ENCODE data around the gene GALNT2. TPM values are rescaled to one million over a fixed set of nuclear protein-coding genes. Genes with fewer than 3 reads are reported as not detected.

GALNT2 gene
- total and polyA plus RNA-seq, 9 donors, result 38.6 to 142 (median 83.7) TPM

- no peaks in the 10 kb centered on the region for H3K27me3 ChIP-seq
- no peak overlapping the region for H3K27ac ChIP-seq
- H3K9me3 ChIP-seq, result no peaks in the 10 kb centered on the region
- H3K36me3 ChIP-seq, result no peaks in the 10 kb centered on the region
- TF ChIP-seq CTCF (IDR thresholded peaks at IDR 0.05) (no peak), EP300 (IDR thresholded peaks at IDR 0.05) (no peak), POLR2A (IDR thresholded peaks at IDR 0.05) (no peak)
- H3K4me3 ChIP-seq, result no peak overlapping the region
- intact Hi-C loops (cut with DNase I), result no loop called here
- no peaks in the 10 kb centered on the region for H3K4me1 ChIP-seq (ENCODE audit: insufficient read depth)
- WGBS, 3 donors, result 44 to 53% (median 48%) methylated on average over 12 of the region's 12 CpGs
- peak in 2 of 5 donors; percentile 17 to 44 for DNase-seq
Observed at GRCh38 chr1:230292689-230293389, 225.8 kb downstream of the GALNT2 start.

- Histone ChIP-seq H3K4me3 (no peak overlapping the region), H3K27ac (no peak overlapping the region), H3K9me3 (no peaks in the 10 kb centered on the region), H3K4me1 (ENCODE audit: insufficient read depth) (no peaks in the 10 kb centered on the region), H3K36me3 (no peaks in the 10 kb centered on the region), H3K27me3 (no peaks in the 10 kb centered on the region)
- intact Hi-C loops (cut with DNase I), result no loop called here
- WGBS, 3 donors, result 57 to 75% (median 64%) methylated on average over 7 of the region's 7 CpGs
- DNase-seq, result peak in 1 of 5 donors; percentile 7
- no peak for TF ChIP-seq CTCF (IDR thresholded peaks at IDR 0.05)
- TF ChIP-seq EP300 (IDR thresholded peaks at IDR 0.05), result no peak
- no peak for TF ChIP-seq POLR2A (IDR thresholded peaks at IDR 0.05)
Observed at GRCh38 chr1:230293390-230293700, 226.3 kb downstream of the GALNT2 start.

- Histone ChIP-seq H3K4me3 (no peak overlapping the region), H3K27me3 (no peaks in the 10 kb centered on the region), H3K9me3 (no peaks in the 10 kb centered on the region), H3K36me3 (no peaks in the 10 kb centered on the region), H3K27ac (no peak overlapping the region), H3K4me1 (ENCODE audit: insufficient read depth) (no peaks in the 10 kb centered on the region)
- intact Hi-C loops (cut with DNase I), result no loop called here
- TF ChIP-seq POLR2A (IDR thresholded peaks at IDR 0.05), result no peak
- no peak for TF ChIP-seq EP300 (IDR thresholded peaks at IDR 0.05)
- TF ChIP-seq CTCF (IDR thresholded peaks at IDR 0.05), result no peak
- WGBS, 3 donors, result 90 to 92% (median 91%) methylated on average over 3 of the region's 3 CpGs
- peak in 1 of 5 donors; percentile 1 for DNase-seq
Observed at GRCh38 chr1:230295367-230295766, 228.3 kb downstream of the GALNT2 start.

- intact Hi-C loops (cut with DNase I), result loop anchor here in 1 of 4 donors (10.0 kb wide), 1 partner anchor 635 kb away; no protein-coding TSS in a partner anchor
- Histone ChIP-seq H3K27ac (no peak overlapping the region), H3K36me3 (no peaks in the 10 kb centered on the region), H3K4me1 (ENCODE audit: insufficient read depth) (peaks cover 4% of the 10 kb centered on the region), H3K27me3 (no peaks in the 10 kb centered on the region), H3K4me3 (no peak overlapping the region), H3K9me3 (no peaks in the 10 kb centered on the region)
- DNase-seq, result no peak
- TF ChIP-seq CTCF (IDR thresholded peaks at IDR 0.05) (no peak), POLR2A (IDR thresholded peaks at IDR 0.05) (no peak), EP300 (IDR thresholded peaks at IDR 0.05) (no peak)
- WGBS, 3 donors, result 80 to 84% (median 82%) methylated on average over 15 of the region's 15 CpGs
Observed at GRCh38 chr1:230299191-230300006, 232.4 kb downstream of the GALNT2 start.

Data from ovary (tissue), 9 donors.